ENCODE results near the gene TAS2R10.
"Not testable (repeated sequence)": the region's sequence is repeated elsewhere in the genome, so short reads cannot be mapped to it uniquely, and the experiment has no call there.

TAS2R10 gene

GRCh38 chr12:10838461-10838860, 12.3 kb upstream of the TAS2R10 start:
- Histone ChIP-seq H3K4me3 (ENCODE audit: extremely low read depth, insufficient read depth, low read length, poor library complexity, severe bottlenecking) (no peak overlapping the region), H3K9me3 (ENCODE audit: control insufficient read depth, low read length) (peaks cover 6% of the 10 kb centered on the region), H3K4me1 (ENCODE audit: control insufficient read depth, insufficient read depth, low read length, poor library complexity, severe bottlenecking) (no peaks in the 10 kb centered on the region), H3K27ac (ENCODE audit: low read depth, low read length, severe bottlenecking) (no peak overlapping the region), H3K36me3 (ENCODE audit: control insufficient read depth, insufficient read depth, low read length) (no peaks in the 10 kb centered on the region)
- 100% methylated on average over 1 of the region's 3 CpGs; no CpG with 5 or more reads in 1 of the 2 experiments for WGBS, 2 experiments (ENCODE audit: insufficient coverage in 2 of 2)

GRCh38 chr12:10829994-10830393, 3.8 kb upstream of the TAS2R10 start:
- peaks cover 1% of the 10 kb centered on the region for H3K4me1 ChIP-seq (ENCODE audit: control insufficient read depth, insufficient read depth, low read length, poor library complexity, severe bottlenecking)
- no peak overlapping the region for H3K27ac ChIP-seq (ENCODE audit: low read depth, low read length, severe bottlenecking)
- H3K9me3 ChIP-seq (ENCODE audit: control insufficient read depth, low read length): no peaks in the 10 kb centered on the region
- H3K4me3 ChIP-seq (ENCODE audit: extremely low read depth, insufficient read depth, low read length, poor library complexity, severe bottlenecking): no peak overlapping the region
- WGBS, 2 experiments (ENCODE audit: insufficient coverage in 2 of 2): 83 to 100% methylated on average over 1 of the region's 1 CpG
- H3K36me3 ChIP-seq (ENCODE audit: control insufficient read depth, insufficient read depth, low read length): no peaks in the 10 kb centered on the region

- Histone ChIP-seq H3K36me3 (ENCODE audit: control insufficient read depth, insufficient read depth, low read length) (no peaks in the 10 kb centered on the region), H3K4me3 (ENCODE audit: extremely low read depth, insufficient read depth, low read length, poor library complexity, severe bottlenecking) (no peak overlapping the region), H3K9me3 (ENCODE audit: control insufficient read depth, low read length) (no peaks in the 10 kb centered on the region), H3K4me1 (ENCODE audit: control insufficient read depth, insufficient read depth, low read length, poor library complexity, severe bottlenecking) (peaks cover 4% of the 10 kb centered on the region), H3K27ac (ENCODE audit: low read depth, low read length, severe bottlenecking) (no peak overlapping the region)
- WGBS, 2 experiments (ENCODE audit: insufficient coverage in 2 of 2): 60 to 78% methylated on average over 1 to 3 of the region's 3 CpGs
Measured at GRCh38 chr12:10824957-10825356, 1.2 kb downstream of the TAS2R10 start.

- Histone ChIP-seq H3K9me3 (ENCODE audit: control insufficient read depth, low read length) (no peaks in the 10 kb centered on the region), H3K4me3 (ENCODE audit: extremely low read depth, insufficient read depth, low read length, poor library complexity, severe bottlenecking) (no peak overlapping the region), H3K27ac (ENCODE audit: low read depth, low read length, severe bottlenecking) (no peak overlapping the region), H3K36me3 (ENCODE audit: control insufficient read depth, insufficient read depth, low read length) (no peaks in the 10 kb centered on the region), H3K4me1 (ENCODE audit: control insufficient read depth, insufficient read depth, low read length, poor library complexity, severe bottlenecking) (no peaks in the 10 kb centered on the region)
- WGBS, 2 experiments (ENCODE audit: insufficient coverage in 2 of 2): no CpG with 5 or more reads among the region's 3 CpGs
Measured at GRCh38 chr12:10811883-10812536, 14.1 kb downstream of the TAS2R10 start.

- no peaks in the 10 kb centered on the region for H3K4me1 ChIP-seq (ENCODE audit: control insufficient read depth, insufficient read depth, low read length, poor library complexity, severe bottlenecking)
- no peak within 1 kb of the TSS for H3K27ac ChIP-seq (ENCODE audit: low read depth, low read length, severe bottlenecking)
- no peaks in the 10 kb centered on the region for H3K9me3 ChIP-seq (ENCODE audit: control insufficient read depth, low read length)
- H3K4me3 ChIP-seq (ENCODE audit: extremely low read depth, insufficient read depth, low read length, poor library complexity, severe bottlenecking): no peak within 1 kb of the TSS
- no peaks in the 10 kb centered on the region for H3K36me3 ChIP-seq (ENCODE audit: control insufficient read depth, insufficient read depth, low read length)
Measured at GRCh38 chr12:10810068-10810467, 16.1 kb downstream of the TAS2R10 start, which contains the start of gene TAS2R9. TAS2R9 (minus strand) TSS chr12:10810168; CDS start chr12:10810075, 93 bp downstream.

- Histone ChIP-seq H3K4me3 (ENCODE audit: extremely low read depth, insufficient read depth, low read length, poor library complexity, severe bottlenecking) (no peak within 1 kb of the TSS), H3K9me3 (ENCODE audit: control insufficient read depth, low read length) (no peaks in the 10 kb centered on the region), H3K36me3 (ENCODE audit: control insufficient read depth, insufficient read depth, low read length) (no peaks in the 10 kb centered on the region), H3K4me1 (ENCODE audit: control insufficient read depth, insufficient read depth, low read length, poor library complexity, severe bottlenecking) (no peaks in the 10 kb centered on the region), H3K27ac (ENCODE audit: low read depth, low read length, severe bottlenecking) (no peak within 1 kb of the TSS)
- WGBS, 2 experiments (ENCODE audit: insufficient coverage in 2 of 2): no CpG with 5 or more reads among the region's 1 CpG
Measured at GRCh38 chr12:10807186-10807585, 19.0 kb downstream of the TAS2R10 start, which contains the start of gene TAS2R8. TAS2R8 (minus strand) TSS chr12:10807286; CDS start chr12:10806980, 306 bp downstream.

- no peak within 1 kb of the TSS for H3K4me3 ChIP-seq (ENCODE audit: extremely low read depth, insufficient read depth, low read length, poor library complexity, severe bottlenecking)
- H3K36me3 ChIP-seq (ENCODE audit: control insufficient read depth, insufficient read depth, low read length): no peaks in the 10 kb centered on the region
- no peaks in the 10 kb centered on the region for H3K9me3 ChIP-seq (ENCODE audit: control insufficient read depth, low read length)
- no peaks in the 10 kb centered on the region for H3K4me1 ChIP-seq (ENCODE audit: control insufficient read depth, insufficient read depth, low read length, poor library complexity, severe bottlenecking)
- no peak within 1 kb of the TSS for H3K27ac ChIP-seq (ENCODE audit: low read depth, low read length, severe bottlenecking)
- 58 to 86% methylated on average over 1 to 2 of the region's 4 CpGs for WGBS, 2 experiments (ENCODE audit: insufficient coverage in 2 of 2)
Measured at GRCh38 chr12:10802587-10802986, 23.6 kb downstream of the TAS2R10 start, which contains the start of gene TAS2R7. TAS2R7 (minus strand) TSS chr12:10802627; CDS start chr12:10802570, 57 bp downstream.

GRCh38 chr12:10801741-10802140, 24.4 kb downstream of the TAS2R10 start:
- no peaks in the 10 kb centered on the region for H3K4me1 ChIP-seq (ENCODE audit: control insufficient read depth, insufficient read depth, low read length, poor library complexity, severe bottlenecking)
- H3K4me3 ChIP-seq (ENCODE audit: extremely low read depth, insufficient read depth, low read length, poor library complexity, severe bottlenecking): no peak overlapping the region
- WGBS, 2 experiments (ENCODE audit: insufficient coverage in 2 of 2): 80 to 81% methylated on average over 3 to 4 of the region's 5 CpGs
- H3K36me3 ChIP-seq (ENCODE audit: control insufficient read depth, insufficient read depth, low read length): no peaks in the 10 kb centered on the region
- H3K9me3 ChIP-seq (ENCODE audit: control insufficient read depth, low read length): no peaks in the 10 kb centered on the region
- no peak overlapping the region for H3K27ac ChIP-seq (ENCODE audit: low read depth, low read length, severe bottlenecking)

GRCh38 chr12:10794222-10794621, 31.9 kb downstream of the TAS2R10 start:
- no peak overlapping the region for H3K4me3 ChIP-seq (ENCODE audit: extremely low read depth, insufficient read depth, low read length, poor library complexity, severe bottlenecking)
- 80 to 89% methylated on average over 1 of the region's 2 CpGs for WGBS, 2 experiments (ENCODE audit: insufficient coverage in 2 of 2)

GRCh38 chr12:10791769-10792168, 34.4 kb downstream of the TAS2R10 start:
- WGBS, 2 experiments (ENCODE audit: insufficient coverage in 2 of 2): 76 to 83% methylated on average over 4 of the region's 4 CpGs
- H3K4me1 ChIP-seq (ENCODE audit: control insufficient read depth, insufficient read depth, low read length, poor library complexity, severe bottlenecking); H3K4me3 ChIP-seq (ENCODE audit: extremely low read depth, insufficient read depth, low read length, poor library complexity, severe bottlenecking); H3K36me3 ChIP-seq (ENCODE audit: control insufficient read depth, insufficient read depth, low read length); H3K27ac ChIP-seq (ENCODE audit: low read depth, low read length, severe bottlenecking); H3K9me3 ChIP-seq (ENCODE audit: control insufficient read depth, low read length): not testable (repeated sequence)

More at GRCh38 chr12:10794222-10794621, 31.9 kb downstream of the TAS2R10 start:
- Histone ChIP-seq H3K9me3 (ENCODE audit: control insufficient read depth, low read length) (no peaks in the 10 kb centered on the region), H3K27ac (ENCODE audit: low read depth, low read length, severe bottlenecking) (no peak overlapping the region), H3K4me1 (ENCODE audit: control insufficient read depth, insufficient read depth, low read length, poor library complexity, severe bottlenecking) (no peaks in the 10 kb centered on the region), H3K36me3 (ENCODE audit: control insufficient read depth, insufficient read depth, low read length) (no peaks in the 10 kb centered on the region)

GRCh38 chr12:10783252-10783651, 42.9 kb downstream of the TAS2R10 start:
- Histone ChIP-seq H3K27ac (ENCODE audit: low read depth, low read length, severe bottlenecking) (no peak overlapping the region), H3K9me3 (ENCODE audit: control insufficient read depth, low read length) (no peaks in the 10 kb centered on the region), H3K4me1 (ENCODE audit: control insufficient read depth, insufficient read depth, low read length, poor library complexity, severe bottlenecking) (no peaks in the 10 kb centered on the region), H3K4me3 (ENCODE audit: extremely low read depth, insufficient read depth, low read length, poor library complexity, severe bottlenecking) (no peak overlapping the region), H3K36me3 (ENCODE audit: control insufficient read depth, insufficient read depth, low read length) (no peaks in the 10 kb centered on the region)
- WGBS, 2 experiments (ENCODE audit: insufficient coverage in 2 of 2): 86 to 100% methylated on average over 1 to 3 of the region's 5 CpGs

All from mesodermal cell (in vitro differentiated cells).